ENCODE results near the gene ARL1.
"Not testable (repeated sequence)": the region's sequence is repeated elsewhere in the genome, so short reads cannot be mapped to it uniquely, and the experiment has no call there.

The ARL1 gene

GRCh38 chr12:101407436-101408345, at the start of gene ARL1:
Gene ARL1 (minus strand): TSS chr12:101407772. CDS start chr12:101407645, 127 bp downstream.
- peak; percentile 89 for DNase-seq

GRCh38 chr12:101455685-101456084, 48.1 kb upstream of the ARL1 start:
- DNase-seq = no peak

- DNase-seq = no peak
Measured at GRCh38 chr12:101441461-101442224, 34.1 kb upstream of the ARL1 start.

GRCh38 chr12:101439236-101439635, 31.7 kb upstream of the ARL1 start:
- no peak for DNase-seq

GRCh38 chr12:101436136-101436535, 28.6 kb upstream of the ARL1 start:
- no peak for DNase-seq

- DNase-seq = no peak
Measured at GRCh38 chr12:101430456-101430855, 22.9 kb upstream of the ARL1 start.

GRCh38 chr12:101424620-101425019, 17.0 kb upstream of the ARL1 start:
- no peak for DNase-seq

- not testable (repeated sequence) for DNase-seq
Measured at GRCh38 chr12:101422066-101422465, 14.5 kb upstream of the ARL1 start.

GRCh38 chr12:101415228-101415627, 7.7 kb upstream of the ARL1 start:
- no peak for DNase-seq

GRCh38 chr12:101414533-101415119, 7.1 kb upstream of the ARL1 start:
- peak; percentile 34 for DNase-seq

- not testable (repeated sequence) for DNase-seq
Measured at GRCh38 chr12:101410169-101410568, 2.6 kb upstream of the ARL1 start.

- peak; percentile 1 for DNase-seq
Measured at GRCh38 chr12:101407049-101407435, 530 bp downstream of the ARL1 start.

GRCh38 chr12:101391181-101391580, 16.4 kb downstream of the ARL1 start:
- DNase-seq = not testable (repeated sequence)

GRCh38 chr12:101379149-101379548, 28.4 kb downstream of the ARL1 start:
- DNase-seq = no peak

GRCh38 chr12:101375573-101375972, 32.0 kb downstream of the ARL1 start:
- DNase-seq = no peak

- no peak for DNase-seq
Measured at GRCh38 chr12:101372431-101372830, 35.1 kb downstream of the ARL1 start.

GRCh38 chr12:101368016-101368415, 39.6 kb downstream of the ARL1 start:
- no peak for DNase-seq

- no peak for DNase-seq
Measured at GRCh38 chr12:101361455-101361854, 46.1 kb downstream of the ARL1 start.

- DNase-seq = no peak
Measured at GRCh38 chr12:101356794-101357193, 50.8 kb downstream of the ARL1 start.

GRCh38 chr12:101351682-101352081, 55.9 kb downstream of the ARL1 start:
- DNase-seq = no peak

- no peak for DNase-seq
Measured at GRCh38 chr12:101343893-101344292, 63.7 kb downstream of the ARL1 start.
